Left ventricle myocardium superior (tissue), 1 donor: ENCODE results near the gene R3HDM2. TPM values are rescaled to one million over a fixed set of nuclear protein-coding genes. Genes with fewer than 3 reads are reported as not detected.

Experiments used
- ATAC-seq: fragments of 200-7000 bp; cut with Tn5 transposase; one replicate; pipeline ENCODE4 v1.9.1; 2020; ENCODE audit warnings: mild to moderate bottlenecking, moderate library complexity
- DNase-seq: peaks from one replicate; pipeline ENCODE4 v3.0.0-alpha.2; 2020
- intact Hi-C: fragments of 100-400 bp; cut with micrococcal nuclease; formaldehyde crosslinking; loops from one replicate; pipeline ENCODE4 v1.11.0; 2022
- long read RNA-seq: library from polyadenylated mRNA; unstranded; transcript quantifications from one replicate; pipeline ENCODE4 v2.0.0, GENCODE V29; 2021
- total RNA-seq: library from RNA; stranded (reverse); fragmentation: NEBNext Ultra II Directional; extraction: Animal tissue kit (Norgen Biotek cat#: 25700); gene quantifications from one replicate; pipeline ENCODE4 v1.2.1, GENCODE V29; 2021
- donor health status: DM: no; HTN: yes; CAD: no; lungs with severe emphysema.

Gene R3HDM2
- 54.4 TPM for total RNA-seq
- long read RNA-seq, partial matches to known transcripts = 11 of 21 reads
- long read RNA-seq, other reads (novel, unspliced or antisense) = 10 of 21 reads

- intact Hi-C loops = no loop called here
- ATAC-seq = peak; percentile 98
- DNase-seq = peak; percentile 98
Measured at GRCh38 chr12:57430931-57431566, at the start of gene R3HDM2. R3HDM2 (minus strand) TSS chr12:57431043; CDS start chr12:57310428, 120,615 bp downstream.

- intact Hi-C loops = no loop called here
- DNase-seq (no peak), ATAC-seq (no peak)
Measured at GRCh38 chr12:57479376-57480115, 48.7 kb upstream of the R3HDM2 start, which contains the start of gene ARHGAP9. ARHGAP9 (minus strand) TSS chr12:57479866; CDS start chr12:57479406, 460 bp downstream.

- no peak for ATAC-seq
- no peak for DNase-seq
- intact Hi-C loops = no loop called here
Measured at GRCh38 chr12:57479043-57479375, 48.2 kb upstream of the R3HDM2 start.

GRCh38 chr12:57477710-57478681 is 47.2 kb upstream of the R3HDM2 start:
- peak; percentile 44 for ATAC-seq
- intact Hi-C loops = no loop called here
- DNase-seq = no peak

- intact Hi-C loops = no loop called here
- no peak for ATAC-seq
- DNase-seq = no peak
Measured at GRCh38 chr12:57476993-57477709, 46.3 kb upstream of the R3HDM2 start.

- ATAC-seq (peak; percentile 22), DNase-seq (peak; percentile 57)
- intact Hi-C loops = no loop called here
Measured at GRCh38 chr12:57476162-57476992, 45.5 kb upstream of the R3HDM2 start.

GRCh38 chr12:57475271-57476161 is 44.7 kb upstream of the R3HDM2 start:
- ATAC-seq (peak; percentile 45), DNase-seq (peak; percentile 51)
- intact Hi-C loops = no loop called here

GRCh38 chr12:57474862-57475261 is 44.0 kb upstream of the R3HDM2 start:
- ATAC-seq = no peak
- intact Hi-C loops = no loop called here
- DNase-seq = no peak

- DNase-seq (no peak), ATAC-seq (no peak)
- intact Hi-C loops = no loop called here
Measured at GRCh38 chr12:57474430-57474829, 43.6 kb upstream of the R3HDM2 start.

GRCh38 chr12:57473886-57474285 is 43.0 kb upstream of the R3HDM2 start:
- ATAC-seq = no peak
- no peak for DNase-seq
- intact Hi-C loops = no loop called here

GRCh38 chr12:57473392-57473791 is 42.5 kb upstream of the R3HDM2 start:
- DNase-seq (no peak), ATAC-seq (no peak)
- intact Hi-C loops = no loop called here

- intact Hi-C loops = no loop called here
- DNase-seq = no peak
- no peak for ATAC-seq
Measured at GRCh38 chr12:57472391-57472790, 41.5 kb upstream of the R3HDM2 start.

GRCh38 chr12:57471661-57472060 is 40.8 kb upstream of the R3HDM2 start:
- DNase-seq (no peak), ATAC-seq (no peak)
- intact Hi-C loops = no loop called here

GRCh38 chr12:57470970-57471656 is 40.3 kb upstream of the R3HDM2 start:
- DNase-seq (no peak), ATAC-seq (no peak)
- intact Hi-C loops = no loop called here

GRCh38 chr12:57470286-57470969 is 39.6 kb upstream of the R3HDM2 start:
- intact Hi-C loops = no loop called here
- ATAC-seq (no peak), DNase-seq (no peak)
